Measurements from ENCODE around the gene CACNA1D.

The CACNA1D gene

GRCh38 chr3:53671192-53671960, 177.0 kb downstream of the CACNA1D start:
- Histone ChIP-seq H4K91ac (ENCODE audit: low read length) (no peak overlapping the region), H3K9me3 (ENCODE audit: control insufficient read depth, low read length) (no peaks in the 10 kb centered on the region), H3K4me1 (ENCODE audit: control insufficient read depth, insufficient read depth, low read depth, low read length) (no peaks in the 10 kb centered on the region), H2BK12ac (ENCODE audit: low read length in 2 of 2) (no peak overlapping the region), H3K27me3 (ENCODE audit: control insufficient read depth in 1 of 2, insufficient read depth in 1 of 2, low read length in 2 of 2) (peaks cover 16 to 39% of the 10 kb centered on the region in 2 experiments), H2BK15ac (ENCODE audit: low read depth, poor library complexity, severe bottlenecking) (no peak overlapping the region), H2AK5ac (ENCODE audit: low read length, severe bottlenecking) (no peak overlapping the region), H2AFZ (ENCODE audit: low read depth, low read length) (no peak overlapping the region), H2BK120ac (ENCODE audit: low read depth, low read length) (no peak overlapping the region), H3K27ac (ENCODE audit: low read length, poor library complexity, severe bottlenecking) (no peak overlapping the region), H3K18ac (ENCODE audit: low read depth in 1 of 2, low read length in 2 of 2) (no peak overlapping the region), H4K8ac (ENCODE audit: low read length) (no peak overlapping the region), H3K79me1 (replicated peaks; ENCODE audit: low read length, poor library complexity, severe bottlenecking) (no peaks in the 10 kb centered on the region), H3K4me2 (ENCODE audit: low read length, poor library complexity, severe bottlenecking) (no peak overlapping the region), H3K14ac (ENCODE audit: low read length in 2 of 2) (no peak overlapping the region), H3K9ac (ENCODE audit: low read length) (no peak overlapping the region), H3K23ac (ENCODE audit: low read length in 2 of 2) (no peak overlapping the region), H3K4me3 (ENCODE audit: insufficient read depth in 1 of 2, low read depth in 1 of 2, low read length in 2 of 2) (no peak overlapping the region), H2BK5ac (ENCODE audit: low read depth, low read length, poor library complexity, severe bottlenecking) (no peak overlapping the region), H3K4ac (ENCODE audit: low read depth in 1 of 2, low read length in 2 of 2) (no peak overlapping the region), H3K36me3 (ENCODE audit: control insufficient read depth in 1 of 2, insufficient read depth in 2 of 2, low read depth in 1 of 2, low read length in 2 of 2) (no peaks in the 10 kb centered on the region)
- WGBS = 75% methylated on average over 5 of the region's 5 CpGs
- no peak for DNase-seq

GRCh38 chr3:53671961-53672299, 177.5 kb downstream of the CACNA1D start:
- no peaks in the 10 kb centered on the region for H3K79me1 ChIP-seq (replicated peaks; ENCODE audit: low read length, poor library complexity, severe bottlenecking)
- H3K14ac ChIP-seq (ENCODE audit: low read length in 2 of 2) = no peak overlapping the region
- peaks cover 12 to 39% of the 10 kb centered on the region in 2 experiments for H3K27me3 ChIP-seq (ENCODE audit: control insufficient read depth in 1 of 2, insufficient read depth in 1 of 2, low read length in 2 of 2)
- H3K9ac ChIP-seq (ENCODE audit: low read length) = no peak overlapping the region
- H2BK120ac ChIP-seq (ENCODE audit: low read depth, low read length) = no peak overlapping the region
- no peak overlapping the region for H2BK15ac ChIP-seq (ENCODE audit: low read depth, poor library complexity, severe bottlenecking)
- H3K23ac ChIP-seq (ENCODE audit: low read length in 2 of 2) = no peak overlapping the region
- H3K4me3 ChIP-seq (ENCODE audit: insufficient read depth in 1 of 2, low read depth in 1 of 2, low read length in 2 of 2) = no peak overlapping the region
- H3K4ac ChIP-seq (ENCODE audit: low read depth in 1 of 2, low read length in 2 of 2) = no peak overlapping the region
- no peak for DNase-seq
- H3K18ac ChIP-seq (ENCODE audit: low read depth in 1 of 2, low read length in 2 of 2) = no peak overlapping the region
- 100% methylated on average over 1 of the region's 1 CpG for WGBS
- H3K4me2 ChIP-seq (ENCODE audit: low read length, poor library complexity, severe bottlenecking) = no peak overlapping the region
- no peaks in the 10 kb centered on the region for H3K9me3 ChIP-seq (ENCODE audit: control insufficient read depth, low read length)
- no peaks in the 10 kb centered on the region for H3K36me3 ChIP-seq (ENCODE audit: control insufficient read depth in 1 of 2, insufficient read depth in 2 of 2, low read depth in 1 of 2, low read length in 2 of 2)
- H3K27ac ChIP-seq (ENCODE audit: low read length, poor library complexity, severe bottlenecking) = no peak overlapping the region
- H2AK5ac ChIP-seq (ENCODE audit: low read length, severe bottlenecking) = no peak overlapping the region
- H2BK5ac ChIP-seq (ENCODE audit: low read depth, low read length, poor library complexity, severe bottlenecking) = no peak overlapping the region
- no peak overlapping the region for H2AFZ ChIP-seq (ENCODE audit: low read depth, low read length)
- H4K91ac ChIP-seq (ENCODE audit: low read length) = no peak overlapping the region
- no peaks in the 10 kb centered on the region for H3K4me1 ChIP-seq (ENCODE audit: control insufficient read depth, insufficient read depth, low read depth, low read length)
- no peak overlapping the region for H2BK12ac ChIP-seq (ENCODE audit: low read length in 2 of 2)
- H4K8ac ChIP-seq (ENCODE audit: low read length) = no peak overlapping the region

- no peaks in the 10 kb centered on the region for H3K36me3 ChIP-seq (ENCODE audit: control insufficient read depth in 1 of 2, insufficient read depth in 2 of 2, low read depth in 1 of 2, low read length in 2 of 2)
- no peak overlapping the region for H2BK15ac ChIP-seq (ENCODE audit: low read depth, poor library complexity, severe bottlenecking)
- no peaks in the 10 kb centered on the region for H3K4me1 ChIP-seq (ENCODE audit: control insufficient read depth, insufficient read depth, low read depth, low read length)
- DNase-seq = no peak
- H3K9ac ChIP-seq (ENCODE audit: low read length) = no peak overlapping the region
- H3K23ac ChIP-seq (ENCODE audit: low read length in 2 of 2) = no peak overlapping the region
- no peak overlapping the region for H2BK12ac ChIP-seq (ENCODE audit: low read length in 2 of 2)
- H3K4ac ChIP-seq (ENCODE audit: low read depth in 1 of 2, low read length in 2 of 2) = no peak overlapping the region
- H2BK5ac ChIP-seq (ENCODE audit: low read depth, low read length, poor library complexity, severe bottlenecking) = no peak overlapping the region
- no peak overlapping the region for H3K14ac ChIP-seq (ENCODE audit: low read length in 2 of 2)
- H3K27me3 ChIP-seq (ENCODE audit: control insufficient read depth in 1 of 2, insufficient read depth in 1 of 2, low read length in 2 of 2) = peaks cover 12 to 39% of the 10 kb centered on the region in 2 experiments
- H3K4me2 ChIP-seq (ENCODE audit: low read length, poor library complexity, severe bottlenecking) = no peak overlapping the region
- H2BK120ac ChIP-seq (ENCODE audit: low read depth, low read length) = no peak overlapping the region
- H3K9me3 ChIP-seq (ENCODE audit: control insufficient read depth, low read length) = no peaks in the 10 kb centered on the region
- no peaks in the 10 kb centered on the region for H3K79me1 ChIP-seq (replicated peaks; ENCODE audit: low read length, poor library complexity, severe bottlenecking)
- H4K8ac ChIP-seq (ENCODE audit: low read length) = no peak overlapping the region
- no peak overlapping the region for H4K91ac ChIP-seq (ENCODE audit: low read length)
- H2AFZ ChIP-seq (ENCODE audit: low read depth, low read length) = no peak overlapping the region
- 71% methylated on average over 5 of the region's 5 CpGs for WGBS
- H3K18ac ChIP-seq (ENCODE audit: low read depth in 1 of 2, low read length in 2 of 2) = no peak overlapping the region
- no peak overlapping the region for H3K27ac ChIP-seq (ENCODE audit: low read length, poor library complexity, severe bottlenecking)
- H2AK5ac ChIP-seq (ENCODE audit: low read length, severe bottlenecking) = no peak overlapping the region
- H3K4me3 ChIP-seq (ENCODE audit: insufficient read depth in 1 of 2, low read depth in 1 of 2, low read length in 2 of 2) = no peak overlapping the region
Measured at GRCh38 chr3:53672981-53673380, 178.6 kb downstream of the CACNA1D start.

- Histone ChIP-seq H3K4me2 (ENCODE audit: low read length, poor library complexity, severe bottlenecking) (no peak overlapping the region), H3K27me3 (ENCODE audit: control insufficient read depth in 1 of 2, insufficient read depth in 1 of 2, low read length in 2 of 2) (peaks cover 12 to 39% of the 10 kb centered on the region in 2 experiments), H4K91ac (ENCODE audit: low read length) (no peak overlapping the region), H2AK5ac (ENCODE audit: low read length, severe bottlenecking) (no peak overlapping the region), H3K4me1 (ENCODE audit: control insufficient read depth, insufficient read depth, low read depth, low read length) (no peaks in the 10 kb centered on the region), H2BK120ac (ENCODE audit: low read depth, low read length) (no peak overlapping the region), H3K18ac (ENCODE audit: low read depth in 1 of 2, low read length in 2 of 2) (no peak overlapping the region), H2BK5ac (ENCODE audit: low read depth, low read length, poor library complexity, severe bottlenecking) (no peak overlapping the region), H3K27ac (ENCODE audit: low read length, poor library complexity, severe bottlenecking) (no peak overlapping the region), H2BK15ac (ENCODE audit: low read depth, poor library complexity, severe bottlenecking) (no peak overlapping the region), H2AFZ (ENCODE audit: low read depth, low read length) (no peak overlapping the region), H4K8ac (ENCODE audit: low read length) (no peak overlapping the region), H3K14ac (ENCODE audit: low read length in 2 of 2) (no peak overlapping the region), H3K79me1 (replicated peaks; ENCODE audit: low read length, poor library complexity, severe bottlenecking) (no peaks in the 10 kb centered on the region), H3K9me3 (ENCODE audit: control insufficient read depth, low read length) (no peaks in the 10 kb centered on the region), H3K4me3 (ENCODE audit: insufficient read depth in 1 of 2, low read depth in 1 of 2, low read length in 2 of 2) (no peak overlapping the region), H3K9ac (ENCODE audit: low read length) (no peak overlapping the region), H3K36me3 (ENCODE audit: control insufficient read depth in 1 of 2, insufficient read depth in 2 of 2, low read depth in 1 of 2, low read length in 2 of 2) (no peaks in the 10 kb centered on the region), H2BK12ac (ENCODE audit: low read length in 2 of 2) (no peak overlapping the region), H3K4ac (ENCODE audit: low read depth in 1 of 2, low read length in 2 of 2) (no peak overlapping the region), H3K23ac (ENCODE audit: low read length in 2 of 2) (no peak overlapping the region)
- 79% methylated on average over 9 of the region's 10 CpGs for WGBS
- no peak for DNase-seq
Measured at GRCh38 chr3:53673722-53674350, 179.4 kb downstream of the CACNA1D start.

Measured in mesenchymal stem cell (in vitro differentiated cells and primary cell).